ENCODE results near the gene SRPX.

Gene SRPX

GRCh38 chrX:38129366-38129765 lies 91.3 kb downstream of the SRPX start:
- H3F3A ChIP-seq (ENCODE audit: insufficient read depth) = no peaks in the 10 kb centered on the region

DNA sequence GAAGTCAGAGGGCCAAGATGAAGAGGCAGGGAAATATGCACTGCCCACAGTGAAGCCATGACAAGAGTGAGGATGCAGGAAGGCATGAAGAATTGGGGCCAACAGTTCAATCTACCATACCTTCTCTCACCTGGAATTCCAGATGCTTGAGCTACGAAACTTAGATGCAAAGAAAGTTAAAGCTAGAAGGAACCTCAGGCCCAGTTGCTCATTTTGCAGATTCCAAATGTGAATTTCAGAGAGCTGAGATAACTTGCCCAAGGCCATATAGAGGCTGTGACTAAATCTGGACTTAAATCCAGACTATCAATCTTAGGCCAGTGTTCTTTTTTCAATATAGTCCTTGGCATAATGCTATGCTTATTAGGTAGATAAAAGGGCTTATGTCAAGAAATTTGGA lies 92.7 kb downstream of the SRPX start:
- H3K79me2 ChIP-seq (ENCODE audit: insufficient read depth, low read length) = no peaks in the 10 kb centered on the region
- no peak overlapping the region for H3K27ac ChIP-seq (ENCODE audit: low read depth, low read length)
- TF ChIP-seq, protein P1, sequence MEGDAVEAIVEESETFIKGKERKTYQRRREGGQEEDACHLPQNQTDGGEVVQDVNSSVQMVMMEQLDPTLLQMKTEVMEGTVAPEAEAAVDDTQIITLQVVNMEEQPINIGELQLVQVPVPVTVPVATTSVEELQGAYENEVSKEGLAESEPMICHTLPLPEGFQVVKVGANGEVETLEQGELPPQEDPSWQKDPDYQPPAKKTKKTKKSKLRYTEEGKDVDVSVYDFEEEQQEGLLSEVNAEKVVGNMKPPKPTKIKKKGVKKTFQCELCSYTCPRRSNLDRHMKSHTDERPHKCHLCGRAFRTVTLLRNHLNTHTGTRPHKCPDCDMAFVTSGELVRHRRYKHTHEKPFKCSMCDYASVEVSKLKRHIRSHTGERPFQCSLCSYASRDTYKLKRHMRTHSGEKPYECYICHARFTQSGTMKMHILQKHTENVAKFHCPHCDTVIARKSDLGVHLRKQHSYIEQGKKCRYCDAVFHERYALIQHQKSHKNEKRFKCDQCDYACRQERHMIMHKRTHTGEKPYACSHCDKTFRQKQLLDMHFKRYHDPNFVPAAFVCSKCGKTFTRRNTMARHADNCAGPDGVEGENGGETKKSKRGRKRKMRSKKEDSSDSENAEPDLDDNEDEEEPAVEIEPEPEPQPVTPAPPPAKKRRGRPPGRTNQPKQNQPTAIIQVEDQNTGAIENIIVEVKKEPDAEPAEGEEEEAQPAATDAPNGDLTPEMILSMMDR (IDR thresholded peaks at IDR 0.05; ENCODE audit: insufficient read depth, low read length, poor library complexity, severe bottlenecking) = no peak
- no peak for TF ChIP-seq EZH2phosphoT487 (conservative IDR thresholded peaks at IDR 0.05; ENCODE audit: low read length)
- H2AFZ ChIP-seq (ENCODE audit: low read depth, low read length, severe bottlenecking) = no peak overlapping the region
- H3K4me2 ChIP-seq (ENCODE audit: low read depth, low read length, poor library complexity, severe bottlenecking) = no peak overlapping the region
- no peaks in the 10 kb centered on the region for H3K36me3 ChIP-seq (ENCODE audit: low read length)
- no peaks in the 10 kb centered on the region for H4K20me1 ChIP-seq (ENCODE audit: low read depth, low read length)
- no peaks in the 10 kb centered on the region for H3K9me2 ChIP-seq (replicated peaks; ENCODE audit: insufficient read depth, low read length)
- H3K9ac ChIP-seq (ENCODE audit: low read length) = no peak overlapping the region
- no peaks in the 10 kb centered on the region for H3K9me3 ChIP-seq (ENCODE audit: insufficient read depth, low read length)
- H3K27me3 ChIP-seq (ENCODE audit: low read length) = no peaks in the 10 kb centered on the region
- H3K4me3 ChIP-seq (ENCODE audit: insufficient read depth, low read length, poor library complexity, severe bottlenecking) = no peak overlapping the region
- H3F3A ChIP-seq (ENCODE audit: insufficient read depth) = no peaks in the 10 kb centered on the region

More at GRCh38 chrX:38129366-38129765, 91.3 kb downstream of the SRPX start:
- H3K27me3 ChIP-seq (ENCODE audit: low read length) = no peaks in the 10 kb centered on the region
- H3K79me2 ChIP-seq (ENCODE audit: insufficient read depth, low read length) = no peaks in the 10 kb centered on the region
- H3K9me3 ChIP-seq (ENCODE audit: insufficient read depth, low read length) = no peaks in the 10 kb centered on the region
- H3K4me3 ChIP-seq (ENCODE audit: insufficient read depth, low read length, poor library complexity, severe bottlenecking) = no peak overlapping the region
- H3K36me3 ChIP-seq (ENCODE audit: low read length) = no peaks in the 10 kb centered on the region
- no peaks in the 10 kb centered on the region for H4K20me1 ChIP-seq (ENCODE audit: low read depth, low read length)
- H3K27ac ChIP-seq (ENCODE audit: low read depth, low read length) = no peak overlapping the region
- H3K9me2 ChIP-seq (replicated peaks; ENCODE audit: insufficient read depth, low read length) = no peaks in the 10 kb centered on the region
- no peak for TF ChIP-seq EZH2phosphoT487 (conservative IDR thresholded peaks at IDR 0.05; ENCODE audit: low read length)
- TF ChIP-seq, protein P1 (IDR thresholded peaks at IDR 0.05; ENCODE audit: insufficient read depth, low read length, poor library complexity, severe bottlenecking) = no peak
- no peak overlapping the region for H3K9ac ChIP-seq (ENCODE audit: low read length)
- no peak overlapping the region for H2AFZ ChIP-seq (ENCODE audit: low read depth, low read length, severe bottlenecking)
- no peak overlapping the region for H3K4me2 ChIP-seq (ENCODE audit: low read depth, low read length, poor library complexity, severe bottlenecking)

- Histone ChIP-seq H3K9ac (ENCODE audit: low read length) (no peak overlapping the region), H3K9me3 (ENCODE audit: insufficient read depth, low read length) (no peaks in the 10 kb centered on the region), H3K36me3 (ENCODE audit: low read length) (no peaks in the 10 kb centered on the region), H4K20me1 (ENCODE audit: low read depth, low read length) (no peaks in the 10 kb centered on the region), H3F3A (ENCODE audit: insufficient read depth) (no peaks in the 10 kb centered on the region), H3K9me2 (replicated peaks; ENCODE audit: insufficient read depth, low read length) (no peaks in the 10 kb centered on the region), H3K27me3 (ENCODE audit: low read length) (no peaks in the 10 kb centered on the region), H3K4me2 (ENCODE audit: low read depth, low read length, poor library complexity, severe bottlenecking) (no peak overlapping the region), H2AFZ (ENCODE audit: low read depth, low read length, severe bottlenecking) (no peak overlapping the region), H3K27ac (ENCODE audit: low read depth, low read length) (no peak overlapping the region), H3K4me3 (ENCODE audit: insufficient read depth, low read length, poor library complexity, severe bottlenecking) (no peak overlapping the region), H3K79me2 (ENCODE audit: insufficient read depth, low read length) (no peaks in the 10 kb centered on the region)
- TF ChIP-seq, protein P1 (IDR thresholded peaks at IDR 0.05; ENCODE audit: insufficient read depth, low read length, poor library complexity, severe bottlenecking) = no peak
- TF ChIP-seq EZH2phosphoT487 (conservative IDR thresholded peaks at IDR 0.05; ENCODE audit: low read length) = no peak
Measured at GRCh38 chrX:38126179-38126578, 94.5 kb downstream of the SRPX start.
